ENCODE data around the gene PPP1R13B.

- TF ChIP-seq YY1 (IDR thresholded peaks at IDR 0.05; ENCODE audit: insufficient read depth, insufficient read length): no peak
- no peak for TF ChIP-seq ZNF274 (IDR thresholded peaks at IDR 0.05; ENCODE audit: low read depth, low read length)
Observed at GRCh38 chr14:103762036-103762435, 85.3 kb downstream of the PPP1R13B start.
